Lower leg skin (tissue), 3 donors: ENCODE data around the gene SLC9A9.

Experiments
- CTCF ChIP-seq, 3 donors: fragments of 450-650 bp; IDR thresholded peaks; one replicate each; pipeline ENCODE4 v1.5.1; 2016; ENCODE audit warnings: antibody characterized with exemption in 3 of 3, mild to moderate bottlenecking in 3 of 3, moderate library complexity in 2 of 3
- POLR2A ChIP-seq, 2 donors: fragments of 450-650 bp; IDR thresholded peaks; one replicate each; pipeline ENCODE4 v1.6.1; 2016 to 2017; ENCODE audit warnings: antibody characterized with exemption in 2 of 2, mild to moderate bottlenecking in 1 of 2, moderate library complexity in 1 of 2

DNA sequence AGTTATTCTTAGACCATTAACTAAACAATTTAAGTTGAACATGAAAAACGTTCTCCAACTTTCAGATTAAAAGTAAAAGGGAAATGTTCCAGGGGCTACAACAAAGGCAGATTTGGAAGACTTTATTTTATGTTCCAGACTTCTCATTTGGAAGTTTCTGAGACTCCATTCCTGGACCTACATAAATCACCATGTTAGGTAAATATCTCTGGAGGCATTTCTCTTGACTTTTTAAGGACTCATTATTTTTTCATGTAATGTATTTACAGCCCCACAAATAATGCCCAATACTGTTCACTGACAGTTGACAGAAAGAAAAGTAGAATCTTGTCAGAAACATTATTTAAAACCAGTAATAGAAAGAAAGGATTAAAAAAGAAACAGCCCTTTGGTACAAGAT is 352.1 kb downstream of the SLC9A9 start:
- TF ChIP-seq CTCF (IDR thresholded peaks at IDR 0.05) = no peak
- no peak for TF ChIP-seq POLR2A (IDR thresholded peaks at IDR 0.05)
